SK-N-SH (cell line): ENCODE results near the gene APOD. TPM values are rescaled to one million over a fixed set of nuclear protein-coding genes. Genes with fewer than 3 reads are reported as not detected.
A peak's percentile ranks its signal among the peaks of the same experiment; 100 is the strongest.

ENCODE experiments used
- CTCF ChIA-PET: fragments of 300-600, 350-600 bp; formaldehyde crosslinking; extraction: SDS; loops from one replicate; lab custom pipeline; 2021; lab: Yijun Ruan, JAX
- POLR2A ChIA-PET: fragments of 350-600 bp; sonication (Branson Sonifier 250); formaldehyde crosslinking; extraction: SDS; loops from one replicate; lab custom pipeline; 2020; ENCODE audit warnings: antibody characterized with exemption, inconsistent platforms; lab: Yijun Ruan, JAX
- DNase-seq: peaks from one replicate; pipeline ENCODE4 v3.0.0; 2012
- H2AFZ ChIP-seq: fragments of 200-600 bp; sonication (generic); 2 replicates; pipeline ENCODE4 v1.8.1; 2016; ENCODE audit warnings: antibody characterized with exemption, mild to moderate bottlenecking, low read depth
- H3F3A ChIP-seq: fragments of 200-600 bp; sonication (generic); replicated peaks from 2 replicates; pipeline ENCODE3; 2016; ENCODE audit warnings: antibody characterized with exemption, mild to moderate bottlenecking; ENCODE audit not compliant: insufficient read depth
- H3K27ac ChIP-seq, 2 experiments: fragments of 200-500 bp in 1 of 2; fragments of 200-600 bp in 1 of 2; sonication (Bioruptor generic) in 1 of 2; sonication (generic), shearing (Covaris generic) in 1 of 2; 2 replicates each; pipeline versions ENCODE4 v1.5.1 to v1.6.1; 2014 to 2016; ENCODE audit warnings: low read depth in 2 of 2, inconsistent platforms in 1 of 2, low read length in 1 of 2, mild to moderate bottlenecking in 1 of 2, mixed read lengths in 1 of 2
- H3K27me3 ChIP-seq: fragments of 200-600 bp; sonication (generic), shearing (Covaris generic); 2 replicates; pipeline ENCODE4 v1.6.1; 2016; ENCODE audit warnings: mixed run types; ENCODE audit not compliant: insufficient read depth
- H3K36me3 ChIP-seq, 2 experiments: fragments of 200-500 bp in 1 of 2; fragments of 200-600 bp in 1 of 2; sonication (Bioruptor generic) in 1 of 2; sonication (generic) in 1 of 2; replicated peaks in 1 of 2; 2 replicates each; pipeline versions ENCODE3 to v1.5.1; 2014 to 2016; ENCODE audit warnings: low read length in 1 of 2, mild to moderate bottlenecking in 1 of 2; ENCODE audit not compliant: insufficient read depth in 2 of 2, control insufficient read depth in 1 of 2
- H3K4me1 ChIP-seq, 2 experiments: fragments of 200-500 bp in 1 of 2; fragments of 200-600 bp in 1 of 2; sonication (Bioruptor generic) in 1 of 2; sonication (generic), shearing (Covaris generic) in 1 of 2; 2 replicates each; pipeline versions ENCODE4 v1.5.1 to v1.6.1; 2014 to 2016; ENCODE audit warnings: low read depth in 1 of 2, low read length in 1 of 2, mixed run types in 1 of 2; ENCODE audit not compliant: insufficient read depth in 2 of 2, control insufficient read depth in 1 of 2
- H3K4me2 ChIP-seq: fragments of 200-600 bp; sonication (generic), shearing (Covaris generic); 2 replicates; pipeline ENCODE4 v1.6.1; 2017; ENCODE audit warnings: mixed run types
- H3K4me3 ChIP-seq, 2 experiments: fragments of 200-500 bp in 1 of 2; fragments of 200-600 bp in 1 of 2; sonication (Bioruptor generic) in 1 of 2; sonication (generic), shearing (Covaris generic) in 1 of 2; 2 replicates each; pipeline versions ENCODE4 v1.5.1 to v1.8.1; 2014 to 2016; ENCODE audit warnings: low read depth in 2 of 2, inconsistent platforms in 1 of 2, low read length in 1 of 2, mild to moderate bottlenecking in 1 of 2, mixed read lengths in 1 of 2, moderate library complexity in 1 of 2
- H3K79me2 ChIP-seq: fragments of 200-600 bp; sonication (generic); 2 replicates; pipeline ENCODE4 v1.8.1; 2017; ENCODE audit warnings: mild to moderate bottlenecking; ENCODE audit not compliant: insufficient read depth
- H3K9ac ChIP-seq: fragments of 200-600 bp; sonication (generic); 2 replicates; pipeline ENCODE4 v1.6.1; 2017; ENCODE audit warnings: mixed run types
- H3K9me2 ChIP-seq: fragments of 200-600 bp; sonication (generic); 2 replicates; pipeline ENCODE4 v1.6.1; 2017; ENCODE audit warnings: mixed run types
- H3K9me3 ChIP-seq: fragments of 200-600 bp; sonication (generic); 2 replicates; pipeline ENCODE4 v1.6.1; 2017; ENCODE audit warnings: mixed run types, mild to moderate bottlenecking, moderate library complexity
- H4K20me1 ChIP-seq: fragments of 200-600 bp; sonication (generic); 2 replicates; pipeline ENCODE4 v1.6.1; 2017; ENCODE audit warnings: mild to moderate bottlenecking, mixed run types; ENCODE audit not compliant: insufficient read depth
- CHD2 ChIP-seq: fragments of 150-350 bp; IDR thresholded peaks from 2 replicates; pipeline ENCODE4 v1.6.1; 2018; ENCODE audit warnings: low read length; ENCODE audit not compliant: partially characterized antibody
- EP300 ChIP-seq, 2 experiments: IDR thresholded peaks; 2 replicates each; pipeline versions ENCODE4 v1.4.0 to v1.6.1; 2012; ENCODE audit warnings: borderline replicate concordance in 1 of 2, low read depth in 1 of 2, low read length in 1 of 2
- FOSL2 ChIP-seq: IDR thresholded peaks from 2 replicates; pipeline ENCODE4 v1.4.0; 2012; ENCODE audit warnings: low read depth, mild to moderate bottlenecking, moderate library complexity, borderline replicate concordance
- FOXJ3 ChIP-seq: sonication (generic); formaldehyde crosslinking; IDR thresholded peaks from 2 replicates; pipeline ENCODE4 v1.5.1; 2020; ENCODE audit warnings: mild to moderate bottlenecking, missing genetic modification reagents
- FOXM1 ChIP-seq: IDR thresholded peaks from 2 replicates; pipeline ENCODE4 v1.4.0; 2012; ENCODE audit warnings: low read depth, mild to moderate bottlenecking
- GABPA ChIP-seq: IDR thresholded peaks from 2 replicates; pipeline ENCODE4 v1.4.0; 2012; ENCODE audit warnings: low read depth, mild to moderate bottlenecking
- GATA2 ChIP-seq: sonication (generic); formaldehyde crosslinking; IDR thresholded peaks from 2 replicates; pipeline ENCODE4 v1.5.0; 2020; ENCODE audit warnings: mild to moderate bottlenecking, missing genetic modification reagents
- JUND ChIP-seq: IDR thresholded peaks from 2 replicates; pipeline ENCODE4 v1.4.0; 2012
- MEF2A ChIP-seq: IDR thresholded peaks from 2 replicates; pipeline ENCODE4 v1.4.0; 2012; ENCODE audit warnings: low read depth, borderline replicate concordance
- MXI1 ChIP-seq: IDR thresholded peaks from 2 replicates; pipeline ENCODE4 v1.6.1; 2012; ENCODE audit warnings: mild to moderate bottlenecking, low read depth, low read length, improper control_type of control experiment
- NFIC ChIP-seq: IDR thresholded peaks from 2 replicates; pipeline ENCODE4 v1.4.0; 2012; ENCODE audit warnings: borderline replicate concordance
- NRF1 ChIP-seq: IDR thresholded peaks from 2 replicates; pipeline ENCODE4 v1.6.1; 2012; ENCODE audit warnings: low read depth, mild to moderate bottlenecking, low read length
- POLR2AphosphoS5 ChIP-seq: IDR thresholded peaks from 2 replicates; pipeline ENCODE4 v1.6.1; 2012; ENCODE audit warnings: low read depth, low read length
- RAD21 ChIP-seq: IDR thresholded peaks from 2 replicates; pipeline ENCODE4 v1.6.1; 2012; ENCODE audit warnings: mild to moderate bottlenecking, low read length
- RCOR1 ChIP-seq: fragments of 150-350 bp; IDR thresholded peaks from 2 replicates; pipeline ENCODE4 v1.6.1; 2017; ENCODE audit warnings: antibody characterized with exemption, low read length
- RXRA ChIP-seq: IDR thresholded peaks from 2 replicates; pipeline ENCODE4 v1.4.0; 2012; ENCODE audit warnings: low read depth, mild to moderate bottlenecking, borderline replicate concordance
- SMC3 ChIP-seq: IDR thresholded peaks from 2 replicates; pipeline ENCODE4 v1.6.1; 2012; ENCODE audit warnings: low read depth, low read length, improper control_type of control experiment
- TAF1 ChIP-seq: IDR thresholded peaks from 2 replicates; pipeline ENCODE4 v1.6.1; 2012; ENCODE audit warnings: low read depth, mild to moderate bottlenecking, low read length, moderate library complexity, borderline replicate concordance
- TCF12 ChIP-seq: IDR thresholded peaks from 2 replicates; pipeline ENCODE4 v1.4.0; 2012
- TEAD4 ChIP-seq: IDR thresholded peaks from 2 replicates; pipeline ENCODE4 v1.4.0; 2012; ENCODE audit warnings: mild to moderate bottlenecking, borderline replicate concordance; ENCODE audit not compliant: insufficient read depth
- YY1 ChIP-seq: IDR thresholded peaks from 2 replicates; pipeline ENCODE4 v1.4.0; 2012; ENCODE audit warnings: low read depth, mild to moderate bottlenecking
- WGBS: methylation state at CpG from one replicate; pipeline ENCODE4 v1.1.6; 2017; ENCODE audit warnings: low lambda C conversion rate; 5-methylcytosine and 5-hydroxymethylcytosine counted together
- polyA plus RNA-seq, 3 experiments: library from polyadenylated mRNA; depleted of rRNA; stranded (reverse); fragments of >200 nt; gene quantifications; 2 replicates each; pipeline ENCODE4 v1.2.3, GENCODE V29; 2012
- TF ChIP-seq, protein P1 (sequence below): IDR thresholded peaks from 2 replicates; pipeline ENCODE4 v1.6.1; 2012; ENCODE audit warnings: mild to moderate bottlenecking, low read depth, low read length, moderate library complexity
- TF ChIP-seq, protein P2 (sequence below): fragments of 200-600 bp; sonication (generic); IDR thresholded peaks from 2 replicates; pipeline ENCODE4 v1.6.1; 2017; ENCODE audit warnings: antibody characterized with exemption, mild to moderate bottlenecking, moderate library complexity
- TF ChIP-seq, protein P3 (sequence below): IDR thresholded peaks from 2 replicates; pipeline ENCODE4 v1.4.0; 2012; ENCODE audit warnings: low read depth, borderline replicate concordance
- TF ChIP-seq, protein P4 (sequence below): fragments of 150-350 bp; IDR thresholded peaks from 2 replicates; pipeline ENCODE4 v1.6.1; 2016; ENCODE audit warnings: mild to moderate bottlenecking, low read depth, low read length

The APOD gene
- polyA plus RNA-seq, 1 of the 3 experiments (the other 2 are of a cell fraction), result 0.05 TPM

DNA sequence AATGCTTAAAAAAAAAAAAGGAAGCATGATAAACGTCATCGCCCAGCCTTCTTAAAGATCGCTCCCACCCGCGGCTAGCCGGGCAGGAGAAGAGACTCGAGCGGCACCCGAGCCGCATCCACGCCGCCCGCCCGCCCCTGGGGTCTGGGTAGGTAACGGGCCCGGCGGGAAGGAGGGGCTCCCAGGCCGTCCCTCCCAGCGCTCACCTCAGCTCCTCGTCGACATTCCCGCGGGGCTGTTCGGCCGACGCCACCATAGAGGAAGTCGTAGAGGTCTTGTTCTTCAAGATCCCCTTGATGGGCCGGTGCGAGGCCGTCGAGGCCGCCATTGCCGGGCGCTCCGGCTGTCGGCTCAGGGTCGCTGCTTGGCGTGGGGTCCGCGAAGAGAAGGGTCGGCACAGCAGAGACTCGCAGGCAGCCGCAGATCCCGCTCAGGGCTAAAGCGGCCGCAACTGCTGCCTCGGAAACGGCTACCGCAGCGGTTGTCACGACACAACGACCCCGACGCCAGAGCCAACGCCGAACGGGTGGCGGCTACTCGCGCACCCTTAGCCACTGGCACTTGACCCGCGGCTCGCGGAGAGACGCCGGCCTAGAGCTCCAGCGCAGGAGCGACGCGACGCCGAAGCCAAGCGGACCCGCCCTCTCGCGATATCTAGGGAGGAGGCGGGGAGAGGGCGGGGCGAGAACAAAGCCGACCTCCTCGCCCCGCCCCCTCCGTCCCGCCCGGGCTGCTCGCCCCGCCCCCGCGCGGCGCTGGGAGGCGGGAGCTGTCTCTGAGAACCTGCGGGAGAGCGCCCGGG is 40.8 kb downstream of the APOD start, which contains the start of gene PPP1R2:
TSS of gene PPP1R2 (minus strand) at position 628 of the 802 bp plus-strand sequence. CDS start at position 328, 300 bp downstream.
- 2% methylated on average over 37 of the region's 95 CpGs for WGBS
- H3K4me1 ChIP-seq, result peaks cover 23 to 24% of the 10 kb centered on the region in 2 experiments
- peaks cover 15% of the 10 kb centered on the region for H3F3A ChIP-seq
- peaks cover 49% of the 10 kb centered on the region for H3K79me2 ChIP-seq
- POLR2A ChIA-PET, result interaction anchor here (0.9 to 1.7 kb wide), 3 partner anchors 100 to 272 kb away, joined by 3 to 10 read pairs (median 3); partner anchors contain the start of genes ACAP2 and XXYLT1
- CTCF ChIA-PET, result interaction anchor here (0.6 to 3.0 kb wide), 6 partner anchors 16 to 871 kb away, joined by 3 to 20 read pairs (median 5); partner anchors contain the start of genes LSG1 and XXYLT1
- peak; percentile 98 for DNase-seq
- H3K9me2 ChIP-seq, result no peaks in the 10 kb centered on the region
- peak within 1 kb of the TSS; percentile 94 for H2AFZ ChIP-seq
- H3K9ac ChIP-seq, result peak within 1 kb of the TSS; percentile 89
- peaks cover 32% of the 10 kb centered on the region for H4K20me1 ChIP-seq
- H3K4me2 ChIP-seq, result peak within 1 kb of the TSS; percentile 86
- no peaks in the 10 kb centered on the region for H3K9me3 ChIP-seq
- no peaks in the 10 kb centered on the region for H3K36me3 ChIP-seq
- peak within 1 kb of the TSS; percentile 89 to 94 for H3K4me3 ChIP-seq
- H3K27ac ChIP-seq, result peak within 1 kb of the TSS; percentile 68 to 78
- H3K27me3 ChIP-seq, result no peaks in the 10 kb centered on the region
- TF ChIP-seq POLR2AphosphoS5 (peak; percentile 95), JUND (no peak), MXI1 (peak; percentile 64), RAD21 (no peak), RCOR1 (no peak), TCF12 (no peak), CHD2 (peak; percentile 99), TEAD4 (no peak), NRF1 (peak; percentile 29; the same call in 1 of the 2 replicates), MEF2A (no peak), NFIC (no peak), FOXM1 (no peak), GABPA (no peak), GATA2 (no peak), EP300 (IDR thresholded peaks at IDR 0.05; ENCODE audit: borderline replicate concordance in 1 of 2, low read depth in 1 of 2, low read length in 1 of 2) (no peak), TAF1 (peak; percentile 88), SMC3 (no peak), RXRA (no peak), FOXJ3 (CRISPR knock-in tag) (no peak), YY1 (peak; percentile 74; the same call in 1 of the 2 replicates), FOSL2 (no peak)
- TF ChIP-seq, protein P1, sequence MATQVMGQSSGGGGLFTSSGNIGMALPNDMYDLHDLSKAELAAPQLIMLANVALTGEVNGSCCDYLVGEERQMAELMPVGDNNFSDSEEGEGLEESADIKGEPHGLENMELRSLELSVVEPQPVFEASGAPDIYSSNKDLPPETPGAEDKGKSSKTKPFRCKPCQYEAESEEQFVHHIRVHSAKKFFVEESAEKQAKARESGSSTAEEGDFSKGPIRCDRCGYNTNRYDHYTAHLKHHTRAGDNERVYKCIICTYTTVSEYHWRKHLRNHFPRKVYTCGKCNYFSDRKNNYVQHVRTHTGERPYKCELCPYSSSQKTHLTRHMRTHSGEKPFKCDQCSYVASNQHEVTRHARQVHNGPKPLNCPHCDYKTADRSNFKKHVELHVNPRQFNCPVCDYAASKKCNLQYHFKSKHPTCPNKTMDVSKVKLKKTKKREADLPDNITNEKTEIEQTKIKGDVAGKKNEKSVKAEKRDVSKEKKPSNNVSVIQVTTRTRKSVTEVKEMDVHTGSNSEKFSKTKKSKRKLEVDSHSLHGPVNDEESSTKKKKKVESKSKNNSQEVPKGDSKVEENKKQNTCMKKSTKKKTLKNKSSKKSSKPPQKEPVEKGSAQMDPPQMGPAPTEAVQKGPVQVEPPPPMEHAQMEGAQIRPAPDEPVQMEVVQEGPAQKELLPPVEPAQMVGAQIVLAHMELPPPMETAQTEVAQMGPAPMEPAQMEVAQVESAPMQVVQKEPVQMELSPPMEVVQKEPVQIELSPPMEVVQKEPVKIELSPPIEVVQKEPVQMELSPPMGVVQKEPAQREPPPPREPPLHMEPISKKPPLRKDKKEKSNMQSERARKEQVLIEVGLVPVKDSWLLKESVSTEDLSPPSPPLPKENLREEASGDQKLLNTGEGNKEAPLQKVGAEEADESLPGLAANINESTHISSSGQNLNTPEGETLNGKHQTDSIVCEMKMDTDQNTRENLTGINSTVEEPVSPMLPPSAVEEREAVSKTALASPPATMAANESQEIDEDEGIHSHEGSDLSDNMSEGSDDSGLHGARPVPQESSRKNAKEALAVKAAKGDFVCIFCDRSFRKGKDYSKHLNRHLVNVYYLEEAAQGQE, result peak; percentile 40; the same call in 1 of the 2 replicates
- TF ChIP-seq, protein P2, sequence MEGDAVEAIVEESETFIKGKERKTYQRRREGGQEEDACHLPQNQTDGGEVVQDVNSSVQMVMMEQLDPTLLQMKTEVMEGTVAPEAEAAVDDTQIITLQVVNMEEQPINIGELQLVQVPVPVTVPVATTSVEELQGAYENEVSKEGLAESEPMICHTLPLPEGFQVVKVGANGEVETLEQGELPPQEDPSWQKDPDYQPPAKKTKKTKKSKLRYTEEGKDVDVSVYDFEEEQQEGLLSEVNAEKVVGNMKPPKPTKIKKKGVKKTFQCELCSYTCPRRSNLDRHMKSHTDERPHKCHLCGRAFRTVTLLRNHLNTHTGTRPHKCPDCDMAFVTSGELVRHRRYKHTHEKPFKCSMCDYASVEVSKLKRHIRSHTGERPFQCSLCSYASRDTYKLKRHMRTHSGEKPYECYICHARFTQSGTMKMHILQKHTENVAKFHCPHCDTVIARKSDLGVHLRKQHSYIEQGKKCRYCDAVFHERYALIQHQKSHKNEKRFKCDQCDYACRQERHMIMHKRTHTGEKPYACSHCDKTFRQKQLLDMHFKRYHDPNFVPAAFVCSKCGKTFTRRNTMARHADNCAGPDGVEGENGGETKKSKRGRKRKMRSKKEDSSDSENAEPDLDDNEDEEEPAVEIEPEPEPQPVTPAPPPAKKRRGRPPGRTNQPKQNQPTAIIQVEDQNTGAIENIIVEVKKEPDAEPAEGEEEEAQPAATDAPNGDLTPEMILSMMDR, result no peak
- TF ChIP-seq, protein P3, sequence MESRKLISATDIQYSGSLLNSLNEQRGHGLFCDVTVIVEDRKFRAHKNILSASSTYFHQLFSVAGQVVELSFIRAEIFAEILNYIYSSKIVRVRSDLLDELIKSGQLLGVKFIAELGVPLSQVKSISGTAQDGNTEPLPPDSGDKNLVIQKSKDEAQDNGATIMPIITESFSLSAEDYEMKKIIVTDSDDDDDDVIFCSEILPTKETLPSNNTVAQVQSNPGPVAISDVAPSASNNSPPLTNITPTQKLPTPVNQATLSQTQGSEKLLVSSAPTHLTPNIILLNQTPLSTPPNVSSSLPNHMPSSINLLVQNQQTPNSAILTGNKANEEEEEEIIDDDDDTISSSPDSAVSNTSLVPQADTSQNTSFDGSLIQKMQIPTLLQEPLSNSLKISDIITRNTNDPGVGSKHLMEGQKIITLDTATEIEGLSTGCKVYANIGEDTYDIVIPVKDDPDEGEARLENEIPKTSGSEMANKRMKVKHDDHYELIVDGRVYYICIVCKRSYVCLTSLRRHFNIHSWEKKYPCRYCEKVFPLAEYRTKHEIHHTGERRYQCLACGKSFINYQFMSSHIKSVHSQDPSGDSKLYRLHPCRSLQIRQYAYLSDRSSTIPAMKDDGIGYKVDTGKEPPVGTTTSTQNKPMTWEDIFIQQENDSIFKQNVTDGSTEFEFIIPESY, result peak; percentile 96
- TF ChIP-seq, protein P4, sequence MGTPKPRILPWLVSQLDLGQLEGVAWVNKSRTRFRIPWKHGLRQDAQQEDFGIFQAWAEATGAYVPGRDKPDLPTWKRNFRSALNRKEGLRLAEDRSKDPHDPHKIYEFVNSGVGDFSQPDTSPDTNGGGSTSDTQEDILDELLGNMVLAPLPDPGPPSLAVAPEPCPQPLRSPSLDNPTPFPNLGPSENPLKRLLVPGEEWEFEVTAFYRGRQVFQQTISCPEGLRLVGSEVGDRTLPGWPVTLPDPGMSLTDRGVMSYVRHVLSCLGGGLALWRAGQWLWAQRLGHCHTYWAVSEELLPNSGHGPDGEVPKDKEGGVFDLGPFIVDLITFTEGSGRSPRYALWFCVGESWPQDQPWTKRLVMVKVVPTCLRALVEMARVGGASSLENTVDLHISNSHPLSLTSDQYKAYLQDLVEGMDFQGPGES, result no peak
